HCT116 (cell line): ENCODE data around the gene CACNA2D3. TPM values are rescaled to one million over a fixed set of nuclear protein-coding genes. Genes with fewer than 3 reads are reported as not detected.

ENCODE experiments used
- ATAC-seq: fragments of 200-7000 bp; cut with Tn5 transposase; 2 replicates; pipeline ENCODE4 v1.9.1; 2020; ENCODE audit warnings: mild to moderate bottlenecking, moderate library complexity
- BruUV-seq: library from RNA; stranded (reverse); fragments of 400-500 nt; replicated peaks from 2 replicates; lab custom pipeline; 2021; lab: Mats Ljungman, UMichigan
- CTCF ChIA-PET: fragments of 300-600 bp; sonication (Branson Sonifier 250); formaldehyde crosslinking; loops from one replicate; lab custom pipeline; 2021; ENCODE audit warnings: antibody characterized with exemption; lab: Charles Lee
- POLR2A ChIA-PET: fragments of 300-600, 350-600 bp; sonication (Branson Sonifier 250); formaldehyde crosslinking; loops from one replicate; lab custom pipeline; 2021; ENCODE audit warnings: antibody characterized with exemption; lab: Charles Lee
- RAD21 ChIA-PET, 2 experiments: fragments of 300-600 bp; sonication (Branson Sonifier 250); formaldehyde crosslinking; loops; one replicate each; lab custom pipeline; 2023; ENCODE audit warnings: low total read pairs in 2 of 2; ENCODE audit not compliant: uncharacterized antibody in 2 of 2, unreplicated experiment in 2 of 2, low non-redundant PET in 1 of 2; lab: Charles Lee
- DNase-seq: peaks from one replicate; pipeline ENCODE4 v3.0.0-alpha.2; 2010; ENCODE audit warnings: low read depth, low spot score
- H2AFZ ChIP-seq: fragments of 200-600 bp; shearing (Covaris generic), sonication (generic); 2 replicates; pipeline ENCODE4 v1.6.1; 2017; ENCODE audit warnings: low read depth, mixed run types, mixed read lengths, antibody characterized with exemption, low read length; ENCODE audit not compliant: poor library complexity, severe bottlenecking
- H3K27ac ChIP-seq: 2 replicates; pipeline ENCODE4 v1.5.1; 2012; ENCODE audit warnings: low read depth, low read length
- H3K27me3 ChIP-seq: fragments of 200-600 bp; sonication (generic); 2 replicates; pipeline ENCODE4 v1.6.1; 2016; ENCODE audit warnings: mixed run types, low read length, mixed read lengths; ENCODE audit not compliant: insufficient read depth
- H3K36me3 ChIP-seq, 2 experiments: fragments of 200-500 bp in 1 of 2; fragments of 200-600 bp in 1 of 2; sonication (Bioruptor generic) in 1 of 2; sonication (generic) in 1 of 2; 2 replicates each; pipeline versions ENCODE4 v1.5.1 to v1.6.1; 2014 to 2016; ENCODE audit warnings: low read length in 2 of 2, inconsistent platforms in 1 of 2, mixed read lengths in 1 of 2, mixed run types in 1 of 2; ENCODE audit not compliant: insufficient read depth in 2 of 2, control insufficient read depth in 1 of 2
- H3K4me1 ChIP-seq, 2 experiments: fragments of 200-600 bp in 1 of 2; sonication (generic) in 1 of 2; 2 replicates each; pipeline versions ENCODE4 v1.5.1 to v1.6.1; 2012 to 2017; ENCODE audit warnings: low read length in 2 of 2, inconsistent platforms in 1 of 2, mild to moderate bottlenecking in 1 of 2, mixed read lengths in 1 of 2, mixed run types in 1 of 2, moderate library complexity in 1 of 2; ENCODE audit not compliant: insufficient read depth in 2 of 2, control insufficient read depth in 1 of 2
- H3K4me2 ChIP-seq: fragments of 200-600 bp; sonication (generic); 2 replicates; pipeline ENCODE4 v1.6.1; 2017; ENCODE audit warnings: mixed run types, low read length, mixed read lengths
- H3K4me3 ChIP-seq, 2 experiments: fragments of 200-600 bp in 1 of 2; sonication (generic) in 1 of 2; replicated peaks in 1 of 2; 2 replicates each; pipeline ENCODE4 v1.5.1; 2011 to 2016; ENCODE audit warnings: low read length in 2 of 2, control low read depth in 1 of 2, low read depth in 1 of 2, mild to moderate bottlenecking in 1 of 2, mixed read lengths in 1 of 2, mixed run types in 1 of 2
- H3K79me2 ChIP-seq: fragments of 200-600 bp; sonication (generic); 2 replicates; pipeline ENCODE4 v1.6.1; 2017; ENCODE audit warnings: mild to moderate bottlenecking, mixed run types, low read length, moderate library complexity, mixed read lengths; ENCODE audit not compliant: insufficient read depth
- H3K9ac ChIP-seq: fragments of 200-600 bp; sonication (generic); 2 replicates; pipeline ENCODE4 v1.6.1; 2016; ENCODE audit warnings: low read length, mixed read lengths
- H3K9me2 ChIP-seq: fragments of 200-600 bp; sonication (generic), shearing (Covaris generic); 2 replicates; pipeline ENCODE4 v1.6.1; 2017; ENCODE audit warnings: mixed run types, mild to moderate bottlenecking, moderate library complexity; ENCODE audit not compliant: insufficient read depth
- H3K9me3 ChIP-seq, 2 experiments: fragments of 200-500 bp in 1 of 2; fragments of 200-600 bp in 1 of 2; sonication (Bioruptor generic) in 1 of 2; sonication (generic) in 1 of 2; 2 replicates each; pipeline ENCODE4 v1.6.1; 2014 to 2017; ENCODE audit warnings: low read length in 2 of 2, mixed read lengths in 2 of 2, inconsistent platforms in 1 of 2, low read depth in 1 of 2, mild to moderate bottlenecking in 1 of 2, mixed run types in 1 of 2, moderate library complexity in 1 of 2; ENCODE audit not compliant: control insufficient read depth in 1 of 2, insufficient read depth in 1 of 2
- H4K20me1 ChIP-seq: fragments of 200-600 bp; sonication (generic), shearing (Covaris generic); 2 replicates; pipeline ENCODE4 v1.6.1; 2017; ENCODE audit warnings: mixed run types, mild to moderate bottlenecking, moderate library complexity; ENCODE audit not compliant: insufficient read depth
- EGR1 ChIP-seq: IDR thresholded peaks from 2 replicates; pipeline ENCODE4 v1.6.1; 2012; ENCODE audit warnings: low read depth
- FOSL1 ChIP-seq: IDR thresholded peaks from 2 replicates; pipeline ENCODE4 v1.6.1; 2012; ENCODE audit warnings: low read depth
- JUND ChIP-seq: IDR thresholded peaks from 2 replicates; pipeline ENCODE4 v1.6.1; 2012
- MAX ChIP-seq: IDR thresholded peaks from 2 replicates; pipeline ENCODE4 v1.6.1; 2012
- RAD21 ChIP-seq: IDR thresholded peaks from 2 replicates; pipeline ENCODE4 v1.6.1; 2012; ENCODE audit warnings: low read depth, mild to moderate bottlenecking
- SIN3A ChIP-seq: IDR thresholded peaks from 2 replicates; pipeline ENCODE4 v1.6.1; 2012; ENCODE audit warnings: low read depth
- SP1 ChIP-seq: IDR thresholded peaks from 2 replicates; pipeline ENCODE4 v1.6.1; 2012; ENCODE audit warnings: low read depth
- SRF ChIP-seq: IDR thresholded peaks from 2 replicates; pipeline ENCODE4 v1.6.1; 2012; ENCODE audit warnings: low read depth
- TCF7L2 ChIP-seq: IDR thresholded peaks from 2 replicates; pipeline ENCODE4 v1.7.0; 2011; ENCODE audit warnings: borderline replicate concordance, inconsistent platforms; ENCODE audit not compliant: insufficient read depth, insufficient read length; ENCODE audit errors: extremely low read depth
- YY1 ChIP-seq: IDR thresholded peaks from 2 replicates; pipeline ENCODE4 v1.6.1; 2011; ENCODE audit warnings: low read length, low read depth, moderate library complexity, mild to moderate bottlenecking; ENCODE audit not compliant: insufficient replicate concordance; ENCODE audit errors: extremely low read depth
- ZFX ChIP-seq: fragments of 450-650 bp; IDR thresholded peaks from 2 replicates; pipeline ENCODE4 v1.6.1; 2017
- ZNF274 ChIP-seq: fragments of 200-500 bp; sonication (Bioruptor generic); IDR thresholded peaks from 2 replicates; pipeline ENCODE4 v1.6.1; 2014; ENCODE audit warnings: mild to moderate bottlenecking, low read depth, low read length, inconsistent platforms
- intact Hi-C: fragments of 100-400 bp; cut with micrococcal nuclease; formaldehyde crosslinking; loops from 2 replicates; pipeline ENCODE4 v1.10.0; 2022
- total RNA-seq: library from RNA; stranded (reverse); gene quantifications from one replicate; pipeline ENCODE4 v1.2.1, GENCODE V29; 2021; ENCODE audit not compliant: unreplicated experiment
- TF ChIP-seq, protein P1 (sequence below): IDR thresholded peaks from 2 replicates; pipeline ENCODE4 v1.6.1; 2012; ENCODE audit warnings: low read depth
- TF ChIP-seq, protein P2 (sequence below): IDR thresholded peaks from 2 replicates; pipeline ENCODE4 v1.6.1; 2012

Gene CACNA2D3
- total RNA-seq, 1 experiment from 2014 or later, result 0.20 TPM

DNA sequence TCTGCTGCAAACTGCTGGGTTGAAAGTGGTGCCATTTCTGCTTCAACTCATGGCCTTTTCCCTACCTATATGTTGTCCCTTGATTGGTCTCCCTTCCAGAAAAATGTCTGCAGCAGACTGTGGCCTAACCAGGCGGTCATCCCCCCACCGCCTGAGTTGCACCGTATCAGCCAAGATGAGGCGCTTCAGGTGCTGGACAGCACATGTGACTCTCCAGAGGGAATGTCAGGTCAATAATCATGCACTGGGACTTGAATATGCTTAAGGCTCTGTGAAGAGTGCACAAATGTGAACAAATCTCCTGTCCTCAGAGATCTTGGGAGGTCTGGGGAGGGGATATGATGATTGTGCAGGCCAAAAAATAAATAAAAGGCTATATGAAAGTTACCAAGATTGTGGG lies 773.3 kb downstream of the CACNA2D3 start:
- H3K4me2 ChIP-seq, result no peak overlapping the region
- no peaks in the 10 kb centered on the region for H3K27me3 ChIP-seq
- ChIA-PET POLR2A (no interaction called here), CTCF (no interaction called here), RAD21 (no interaction called here)
- H3K9me2 ChIP-seq, result no peaks in the 10 kb centered on the region
- TF ChIP-seq JUND, result no peak
- TF ChIP-seq YY1, result no peak
- no peak for TF ChIP-seq FOSL1
- no peak for TF ChIP-seq SRF
- no peak for TF ChIP-seq SP1
- no peak for TF ChIP-seq TCF7L2
- TF ChIP-seq, protein P1, sequence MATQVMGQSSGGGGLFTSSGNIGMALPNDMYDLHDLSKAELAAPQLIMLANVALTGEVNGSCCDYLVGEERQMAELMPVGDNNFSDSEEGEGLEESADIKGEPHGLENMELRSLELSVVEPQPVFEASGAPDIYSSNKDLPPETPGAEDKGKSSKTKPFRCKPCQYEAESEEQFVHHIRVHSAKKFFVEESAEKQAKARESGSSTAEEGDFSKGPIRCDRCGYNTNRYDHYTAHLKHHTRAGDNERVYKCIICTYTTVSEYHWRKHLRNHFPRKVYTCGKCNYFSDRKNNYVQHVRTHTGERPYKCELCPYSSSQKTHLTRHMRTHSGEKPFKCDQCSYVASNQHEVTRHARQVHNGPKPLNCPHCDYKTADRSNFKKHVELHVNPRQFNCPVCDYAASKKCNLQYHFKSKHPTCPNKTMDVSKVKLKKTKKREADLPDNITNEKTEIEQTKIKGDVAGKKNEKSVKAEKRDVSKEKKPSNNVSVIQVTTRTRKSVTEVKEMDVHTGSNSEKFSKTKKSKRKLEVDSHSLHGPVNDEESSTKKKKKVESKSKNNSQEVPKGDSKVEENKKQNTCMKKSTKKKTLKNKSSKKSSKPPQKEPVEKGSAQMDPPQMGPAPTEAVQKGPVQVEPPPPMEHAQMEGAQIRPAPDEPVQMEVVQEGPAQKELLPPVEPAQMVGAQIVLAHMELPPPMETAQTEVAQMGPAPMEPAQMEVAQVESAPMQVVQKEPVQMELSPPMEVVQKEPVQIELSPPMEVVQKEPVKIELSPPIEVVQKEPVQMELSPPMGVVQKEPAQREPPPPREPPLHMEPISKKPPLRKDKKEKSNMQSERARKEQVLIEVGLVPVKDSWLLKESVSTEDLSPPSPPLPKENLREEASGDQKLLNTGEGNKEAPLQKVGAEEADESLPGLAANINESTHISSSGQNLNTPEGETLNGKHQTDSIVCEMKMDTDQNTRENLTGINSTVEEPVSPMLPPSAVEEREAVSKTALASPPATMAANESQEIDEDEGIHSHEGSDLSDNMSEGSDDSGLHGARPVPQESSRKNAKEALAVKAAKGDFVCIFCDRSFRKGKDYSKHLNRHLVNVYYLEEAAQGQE, result no peak
- TF ChIP-seq SIN3A, result no peak
- no peak for TF ChIP-seq MAX
- TF ChIP-seq ZNF274, result no peak
- no peak for TF ChIP-seq EGR1
- no peak for TF ChIP-seq RAD21
- TF ChIP-seq, protein P2, sequence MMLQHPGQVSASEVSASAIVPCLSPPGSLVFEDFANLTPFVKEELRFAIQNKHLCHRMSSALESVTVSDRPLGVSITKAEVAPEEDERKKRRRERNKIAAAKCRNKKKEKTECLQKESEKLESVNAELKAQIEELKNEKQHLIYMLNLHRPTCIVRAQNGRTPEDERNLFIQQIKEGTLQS, result no peak
- no peak for TF ChIP-seq ZFX
- BruUV-seq, result no TSS peak
- H3K36me3 ChIP-seq, result no peaks in the 10 kb centered on the region
- no peak overlapping the region for H3K4me3 ChIP-seq
- no peaks in the 10 kb centered on the region for H3K4me1 ChIP-seq
- no peak overlapping the region for H2AFZ ChIP-seq
- no peaks in the 10 kb centered on the region for H3K79me2 ChIP-seq
- peaks cover 0 to 4% of the 10 kb centered on the region in 2 experiments; a peak in 1 of 4 replicates for H3K9me3 ChIP-seq
- intact Hi-C loops, result no loop called here
- H3K9ac ChIP-seq, result no peak overlapping the region
- DNase-seq (no peak), ATAC-seq (no peak)
- H3K27ac ChIP-seq, result no peak overlapping the region
- no peaks in the 10 kb centered on the region for H4K20me1 ChIP-seq
